Endometrium (tissue), 2 donors: ENCODE data around the gene CDK14.
A peak's percentile ranks its signal among the peaks of the same experiment; 100 is the strongest.
"Not testable (repeated sequence)": the region's sequence is repeated elsewhere in the genome, so short reads cannot be mapped to it uniquely, and the experiment has no call there.

Experiments
- FAIRE-seq: peaks from 2 replicates; lab custom pipeline; 2012; peaks lifted over from hg19 to GRCh38; lab: Jason Lieb, UNC
- donor health status: control.
- donor health status: control.

CDK14 gene

DNA sequence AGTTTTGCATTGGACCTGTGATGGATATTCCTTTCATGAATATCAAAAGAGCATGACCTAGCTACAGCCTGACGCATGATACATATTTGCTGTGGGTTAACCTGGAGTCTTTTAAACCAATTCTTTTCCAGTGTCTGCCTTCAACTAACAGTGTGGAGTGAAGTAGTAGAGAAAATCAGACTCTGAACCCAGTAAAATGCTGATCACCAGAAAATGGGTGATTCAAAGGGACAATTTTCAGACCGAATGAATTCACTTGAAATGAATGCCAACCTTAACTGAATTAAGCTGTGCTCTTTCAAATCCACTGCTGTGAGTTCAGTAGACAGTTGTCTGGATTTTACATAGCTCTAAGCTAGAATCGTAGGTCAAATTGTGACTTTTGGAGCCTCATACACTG is 123.0 kb downstream of the CDK14 start:
- no peak for FAIRE-seq

DNA sequence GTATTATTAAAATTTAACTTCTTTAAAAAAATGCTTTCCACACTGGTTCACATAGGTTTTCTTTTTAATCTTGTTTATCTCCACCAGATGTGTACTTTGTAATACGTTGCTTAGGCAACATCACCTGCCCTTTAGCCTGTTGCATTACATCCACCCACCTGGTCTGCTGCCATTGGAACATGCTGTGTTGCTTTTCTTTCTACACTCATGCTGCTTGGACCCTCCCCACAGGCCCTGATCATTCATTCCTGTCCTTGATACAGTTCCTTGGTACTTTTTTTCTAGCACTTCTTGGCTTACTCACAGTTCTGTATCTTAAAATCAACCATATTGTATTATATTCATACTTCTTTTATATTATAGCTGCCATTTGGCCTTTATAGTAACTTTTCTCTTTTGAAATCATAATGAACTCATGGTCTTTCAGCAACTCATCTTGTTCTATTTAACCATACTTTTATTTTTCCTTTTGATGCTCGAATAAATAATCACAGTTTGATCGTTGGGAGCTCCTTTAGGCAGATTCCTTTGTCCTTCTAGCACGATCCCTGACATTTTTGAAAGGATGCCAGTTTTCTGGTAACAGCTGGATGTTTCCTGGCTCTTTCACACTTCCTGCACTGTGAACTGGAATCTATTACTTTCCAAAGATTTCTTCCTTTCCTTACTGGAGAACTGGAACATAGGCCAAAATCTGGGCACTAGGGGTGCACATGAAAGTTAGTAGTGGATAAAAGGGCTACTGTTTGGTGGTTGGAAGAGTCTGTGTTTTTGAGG is 125.1 kb downstream of the CDK14 start:
- FAIRE-seq: peak; percentile 41

DNA sequence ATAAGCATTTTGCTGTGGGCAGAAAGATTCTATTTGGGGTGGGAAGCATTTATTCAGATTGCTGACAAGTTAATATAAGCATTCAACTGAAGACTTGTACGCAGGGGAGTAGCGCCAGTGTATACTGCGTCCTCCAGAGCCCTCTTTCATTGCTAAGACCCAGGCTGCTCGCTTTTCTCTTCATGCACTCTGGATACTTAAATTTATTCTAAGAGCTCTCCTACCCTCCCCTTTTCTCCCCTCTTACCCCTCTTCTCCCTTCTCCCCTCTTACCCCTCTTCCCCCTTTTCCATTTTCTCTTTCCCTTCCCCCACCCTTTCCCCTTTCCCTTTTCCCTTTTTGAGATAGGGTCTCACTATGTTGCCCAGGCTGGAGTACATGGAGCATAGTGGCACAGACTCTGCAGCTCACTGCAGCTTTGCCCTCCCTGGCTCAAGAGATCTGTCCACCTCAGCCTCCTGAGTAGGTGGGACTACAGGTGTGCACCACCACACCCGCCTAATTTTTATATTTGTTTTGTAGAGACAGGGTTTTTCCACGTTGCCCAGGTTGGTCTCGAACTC is 125.8 kb downstream of the CDK14 start:
- no peak for FAIRE-seq

DNA sequence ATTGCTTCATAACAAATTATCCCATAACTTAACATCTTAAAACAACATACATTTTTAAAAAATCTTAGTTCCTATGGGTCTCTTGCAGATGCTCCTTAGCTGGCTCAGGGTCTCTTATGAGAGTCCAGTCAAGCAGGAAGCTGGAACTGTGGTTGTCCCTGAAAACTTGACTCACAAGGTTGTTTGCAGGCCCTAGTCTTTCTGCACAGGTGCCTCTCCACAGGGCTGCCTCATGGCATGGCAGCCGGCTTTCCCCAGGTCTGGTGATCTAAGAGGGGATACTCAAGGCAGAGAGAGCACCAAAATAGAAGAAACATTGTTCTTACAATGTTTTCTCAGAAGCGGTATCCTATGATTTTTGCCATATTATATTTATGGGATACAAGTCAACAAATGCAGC is 127.1 kb downstream of the CDK14 start:
- no peak for FAIRE-seq

DNA sequence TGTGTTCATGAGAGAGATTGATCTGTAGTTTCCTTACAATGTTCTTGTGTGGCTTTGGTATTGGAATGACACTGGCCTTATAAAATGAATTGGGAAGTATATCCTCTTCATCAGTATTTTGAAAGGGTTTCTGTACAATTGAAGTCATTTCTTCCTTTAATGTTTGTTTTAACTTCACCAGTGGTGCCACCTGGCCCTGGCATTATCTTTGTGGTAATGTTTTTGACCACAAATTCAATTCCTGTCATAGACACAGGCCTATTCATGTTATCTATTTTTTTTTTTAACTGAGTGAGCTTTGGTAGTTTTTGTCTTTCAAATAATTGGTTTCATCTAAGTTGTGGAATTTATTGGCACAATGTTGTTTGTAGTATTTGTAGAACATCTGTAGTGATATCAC is 127.7 kb downstream of the CDK14 start:
- no peak for FAIRE-seq

DNA sequence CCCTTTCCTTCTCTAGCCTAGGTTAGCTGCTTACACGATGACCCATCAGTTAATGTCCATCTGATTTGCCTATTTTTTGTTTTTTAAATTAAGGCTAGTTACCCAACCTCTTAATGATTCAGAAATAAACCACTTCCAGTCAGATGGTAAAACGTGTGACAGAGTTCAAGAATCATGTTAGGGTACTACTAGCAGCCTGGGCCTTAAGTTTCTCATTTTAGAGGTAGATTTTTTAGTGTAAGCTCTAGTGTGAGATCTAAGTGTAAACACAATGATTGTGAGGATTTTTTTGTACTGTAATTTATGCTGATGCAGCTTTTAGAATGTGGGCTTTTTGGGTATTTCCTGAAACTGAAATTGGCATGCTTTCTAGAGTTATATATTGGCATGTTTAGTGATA is 130.0 kb downstream of the CDK14 start:
- no peak for FAIRE-seq

DNA sequence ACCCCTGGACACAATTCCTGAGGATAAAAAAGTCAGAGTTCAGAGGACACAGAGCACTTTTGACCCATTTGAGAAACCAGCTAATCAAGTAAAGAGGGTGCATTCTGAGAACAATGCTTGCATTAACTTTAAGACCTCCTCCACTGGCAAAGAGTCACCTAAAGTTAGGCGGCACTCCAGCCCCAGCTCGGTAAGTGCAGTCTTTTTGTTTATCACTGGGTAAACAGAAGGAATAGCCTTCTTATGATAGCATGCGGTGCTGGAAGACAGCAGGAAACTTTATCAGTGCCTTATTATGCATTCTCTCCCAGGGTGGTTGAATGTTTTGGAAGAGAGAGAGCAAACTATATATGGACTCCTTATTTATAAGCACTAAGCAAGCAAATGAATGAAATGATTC is 130.5 kb downstream of the CDK14 start:
- FAIRE-seq: no peak

DNA sequence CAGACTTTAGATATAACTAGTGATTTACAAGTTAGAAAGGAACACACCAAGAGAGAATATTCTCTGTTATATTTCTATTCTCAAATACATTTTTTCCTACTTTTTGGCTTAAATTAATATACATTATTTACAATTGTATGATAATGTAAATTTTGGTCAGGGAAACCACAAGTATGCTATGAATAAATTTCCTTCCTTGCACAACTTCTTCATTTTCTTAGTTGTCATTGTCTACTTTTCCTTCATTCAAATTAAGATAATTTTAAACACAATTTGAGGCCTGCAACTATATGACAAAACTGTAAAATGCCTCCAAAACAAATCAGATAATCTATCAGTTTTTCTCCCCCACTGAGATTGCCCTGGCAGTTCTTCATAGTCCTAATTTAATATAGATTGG is 131.3 kb downstream of the CDK14 start:
- no peak for FAIRE-seq

DNA sequence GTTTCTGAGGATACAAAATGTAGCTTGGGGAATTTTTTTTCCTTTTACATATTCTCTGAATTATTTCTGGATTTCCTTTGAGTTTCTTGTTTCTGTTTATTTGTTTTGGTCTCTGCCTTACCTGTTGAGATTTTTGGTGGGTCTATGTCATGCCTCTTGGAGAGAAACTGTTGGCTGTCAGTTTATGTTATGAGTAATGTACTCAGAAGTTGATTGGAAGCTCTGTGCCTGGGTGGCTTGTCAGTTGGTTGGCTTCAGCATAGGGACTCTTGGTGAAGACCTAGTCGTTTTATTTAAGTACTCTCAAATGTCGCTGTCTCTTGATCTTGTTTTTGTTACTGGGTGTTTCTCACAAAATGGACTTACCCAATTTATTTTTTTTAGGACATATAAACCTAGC is 132.4 kb downstream of the CDK14 start:
- no peak for FAIRE-seq

DNA sequence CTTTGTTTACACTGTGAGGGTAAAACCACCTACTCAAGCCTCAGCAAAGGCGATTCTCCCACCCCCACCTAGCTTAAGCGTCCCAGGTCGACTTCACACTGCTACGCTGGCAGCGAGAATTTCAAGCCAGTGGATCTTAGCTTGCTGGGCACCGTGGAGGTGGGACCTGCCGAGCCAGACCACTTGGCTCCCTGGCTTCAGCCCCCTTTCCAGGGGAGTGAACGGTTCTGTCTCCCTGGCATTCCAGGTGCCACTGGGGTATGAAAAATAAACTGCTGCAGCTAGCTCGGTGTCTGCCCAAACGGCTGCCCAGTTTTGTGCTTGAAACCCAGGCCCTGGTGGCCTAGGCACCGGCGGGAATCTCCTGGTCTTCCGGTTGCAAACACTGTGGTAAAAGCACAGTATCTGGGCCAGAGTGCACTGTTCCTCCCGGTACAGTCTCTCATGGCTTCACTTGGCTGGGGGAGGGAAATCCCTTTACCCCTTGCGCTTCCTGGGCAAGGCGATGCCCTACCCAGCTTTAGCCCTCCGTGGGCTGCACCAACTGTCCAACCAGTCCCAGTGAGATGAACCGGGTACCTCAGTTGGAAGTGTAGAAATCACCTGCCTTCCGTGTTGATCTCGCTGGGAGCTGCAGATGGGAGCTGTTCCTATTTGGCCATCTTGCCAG is 139.6 kb downstream of the CDK14 start:
- FAIRE-seq: not testable (repeated sequence)

DNA sequence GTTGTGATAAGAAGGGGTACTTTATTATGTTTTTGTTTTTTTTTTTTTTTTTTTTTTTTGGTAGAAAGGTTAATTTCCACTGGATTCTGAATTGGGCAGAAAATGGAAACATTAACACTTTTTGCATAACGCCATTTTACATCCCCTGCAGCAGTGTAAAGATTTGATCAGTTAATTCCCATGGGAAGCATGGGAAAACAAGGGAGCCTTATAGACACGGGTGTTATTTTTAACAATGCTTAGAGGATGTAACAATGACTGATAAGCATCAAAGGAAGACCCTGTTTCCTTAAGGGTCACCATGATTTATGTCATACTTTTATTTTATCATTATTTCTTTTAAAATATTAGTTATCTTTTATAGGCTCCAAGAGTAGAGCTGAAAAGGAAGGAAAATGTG is 140.2 kb downstream of the CDK14 start:
- FAIRE-seq: no peak

DNA sequence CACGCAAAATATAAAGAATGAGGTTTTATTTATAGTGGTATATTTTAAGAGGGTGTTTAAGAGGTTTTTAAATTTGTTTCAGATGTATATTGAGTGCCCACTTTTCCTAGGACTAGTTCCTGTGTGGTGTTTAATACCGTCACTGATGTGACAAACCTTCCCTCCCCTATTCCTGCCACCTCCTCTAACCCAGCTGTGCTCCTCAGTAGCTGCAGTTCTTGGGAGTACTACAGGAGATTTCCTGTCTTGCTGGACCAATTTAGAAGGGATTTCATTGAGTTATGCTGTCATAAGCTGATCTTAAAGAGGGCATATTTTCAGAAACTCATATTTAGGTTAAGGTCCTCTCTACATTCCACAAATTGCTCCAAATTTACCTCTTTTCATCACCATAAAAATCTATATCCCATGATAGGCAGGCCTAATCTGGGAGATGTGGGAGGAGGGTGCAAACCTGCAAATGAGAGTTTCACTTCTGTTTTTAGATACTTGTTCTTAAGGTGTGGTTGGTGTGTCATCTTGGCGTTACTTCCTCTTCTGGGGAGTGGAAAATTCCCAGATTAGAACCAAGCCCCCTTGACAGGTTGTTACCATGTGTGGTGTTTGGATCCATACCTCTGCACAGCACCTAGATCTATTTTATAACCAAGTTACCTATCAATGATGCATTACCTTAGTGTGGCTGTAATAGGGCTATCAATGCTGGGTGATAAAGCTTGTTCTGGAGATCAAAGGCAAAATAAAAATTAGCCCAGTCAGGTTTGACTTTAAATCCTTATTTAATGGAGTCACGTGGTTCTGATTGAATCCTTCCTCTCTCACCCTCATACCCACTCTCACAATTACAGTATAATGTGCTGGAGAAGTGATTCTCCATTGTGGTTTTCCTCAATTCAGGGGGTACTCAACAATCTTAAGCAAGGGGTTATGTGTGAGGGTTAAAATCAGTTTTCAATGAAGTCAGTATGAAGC is 141.1 kb downstream of the CDK14 start:
- no peak for FAIRE-seq

DNA sequence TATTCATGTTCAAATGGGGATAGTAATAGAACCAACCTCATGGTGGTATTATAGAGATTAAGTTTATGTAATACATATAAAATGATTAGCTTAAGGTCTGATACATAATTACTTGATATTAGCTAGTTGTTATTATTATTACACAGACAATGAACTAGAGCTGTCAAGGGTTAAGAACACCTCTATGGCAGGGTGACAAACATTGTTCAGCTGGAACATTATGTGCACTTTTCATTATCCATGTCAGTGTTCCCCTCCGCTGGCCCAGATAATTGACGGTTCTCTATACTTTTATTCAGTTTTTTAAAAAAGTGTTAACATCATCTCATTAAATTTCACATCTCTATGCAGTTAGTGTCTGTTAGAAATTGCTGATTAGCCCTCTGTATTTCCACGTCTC is 142.1 kb downstream of the CDK14 start:
- no peak for FAIRE-seq

DNA sequence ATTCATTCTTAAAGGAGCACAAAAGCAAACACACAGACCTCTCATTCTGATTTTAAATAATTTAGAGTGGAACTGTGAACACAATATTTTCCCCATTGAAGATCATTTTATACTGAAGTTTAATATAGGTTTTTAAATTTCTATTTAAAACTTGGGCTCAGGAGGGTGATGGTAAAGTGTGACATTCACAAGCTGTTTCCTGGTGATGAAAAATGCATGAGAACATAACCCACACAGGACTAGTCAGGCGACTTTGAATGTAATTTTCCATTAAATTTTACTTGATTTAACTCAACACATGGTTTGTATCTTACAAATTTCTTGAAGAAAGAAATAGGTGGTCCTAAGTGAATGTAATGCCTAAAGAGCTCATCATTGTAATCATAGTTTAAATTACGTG is 143.6 kb downstream of the CDK14 start:
- no peak for FAIRE-seq

DNA sequence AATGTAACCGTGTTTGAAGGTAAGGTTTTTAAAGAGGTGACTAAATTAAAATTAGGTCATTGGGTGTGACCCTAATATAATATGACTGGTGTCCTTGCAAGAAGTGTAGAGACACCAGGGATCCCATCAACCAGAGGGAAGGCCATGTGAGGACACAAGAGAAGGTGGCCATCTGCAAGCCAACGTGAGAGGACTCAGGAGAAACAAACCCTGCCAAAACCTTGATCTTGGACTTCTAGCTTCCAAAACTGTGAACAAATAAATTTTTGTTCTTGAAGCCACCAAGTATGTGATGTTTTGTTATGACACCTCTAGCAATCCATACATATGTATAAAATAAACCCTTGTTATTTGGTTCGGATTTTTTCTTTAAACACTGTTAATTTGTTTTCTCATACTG is 144.3 kb downstream of the CDK14 start:
- no peak for FAIRE-seq

DNA sequence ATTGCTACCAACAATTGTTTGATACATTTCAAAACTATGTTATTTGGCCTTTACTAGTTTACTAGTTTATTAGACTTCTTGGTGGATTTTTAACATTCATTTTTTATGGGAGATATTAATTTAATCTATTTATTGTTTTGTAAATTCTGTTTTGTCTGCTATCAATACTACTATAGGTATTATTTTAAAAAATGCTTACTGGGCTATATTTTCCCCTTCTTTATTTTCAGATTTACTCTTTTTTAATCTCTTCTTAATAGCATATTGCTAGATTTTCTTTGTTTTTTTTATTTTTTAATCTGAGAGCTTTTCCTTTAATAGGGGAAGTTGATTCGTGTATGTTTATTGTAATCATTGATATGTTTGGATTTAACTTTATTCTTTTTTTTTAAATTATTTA is 147.5 kb downstream of the CDK14 start:
- FAIRE-seq: peak; percentile 63

DNA sequence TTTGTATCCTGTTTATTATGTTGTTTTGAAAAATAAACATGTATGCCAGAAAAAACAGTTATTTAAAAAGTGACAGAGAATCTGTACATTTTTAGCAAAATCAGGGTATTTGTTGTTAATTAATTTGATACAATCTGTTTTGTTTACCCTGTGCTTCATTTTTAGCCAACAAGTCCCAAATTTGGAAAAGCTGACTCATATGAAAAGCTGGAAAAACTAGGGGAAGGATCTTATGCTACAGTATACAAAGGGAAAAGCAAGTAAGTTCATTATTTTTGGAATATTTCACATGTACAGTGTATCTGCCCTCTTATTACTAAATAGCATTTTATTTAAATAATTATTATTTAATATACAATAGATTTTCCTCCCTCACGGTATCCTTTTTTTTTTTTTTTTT is 151.4 kb downstream of the CDK14 start:
- peak; percentile 96 for FAIRE-seq

DNA sequence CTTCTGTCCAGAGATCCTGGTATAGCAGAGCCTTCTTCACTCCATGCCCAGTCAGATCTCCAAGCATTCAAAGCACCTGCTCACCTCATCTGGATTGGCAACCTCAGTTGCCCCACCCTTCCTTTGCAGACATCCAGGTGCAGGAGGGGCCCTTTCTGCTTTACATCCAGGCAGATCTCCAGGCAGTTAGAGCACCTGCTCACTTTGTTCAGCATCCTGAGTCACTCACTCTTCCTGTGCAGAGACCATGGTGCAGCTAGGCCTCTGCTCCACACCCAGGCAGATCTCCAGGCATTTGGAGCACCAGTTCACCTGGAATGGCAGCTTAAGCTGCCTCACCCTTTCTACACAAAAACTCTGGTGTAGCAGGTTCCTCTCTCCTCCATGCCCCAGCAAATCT is 153.1 kb downstream of the CDK14 start:
- FAIRE-seq: no peak

DNA sequence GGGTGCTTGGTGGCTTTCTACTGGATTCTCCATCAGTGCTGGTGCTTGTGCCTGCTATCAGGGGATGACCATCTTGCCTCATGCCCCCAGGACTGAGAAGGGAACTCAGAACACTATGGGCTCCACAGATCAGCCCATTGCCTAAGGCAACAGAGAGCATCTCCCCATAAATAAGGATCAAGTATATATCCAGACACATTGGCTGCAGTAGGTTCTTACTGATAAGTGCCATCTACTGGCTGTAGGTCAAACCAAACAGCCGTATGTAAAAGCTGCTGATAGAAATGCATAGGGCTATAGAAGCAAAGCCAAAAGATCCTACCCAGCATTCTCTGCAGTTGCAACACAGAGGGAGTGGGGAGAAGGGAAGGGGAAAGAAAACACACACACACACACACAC is 153.7 kb downstream of the CDK14 start:
- no peak for FAIRE-seq

DNA sequence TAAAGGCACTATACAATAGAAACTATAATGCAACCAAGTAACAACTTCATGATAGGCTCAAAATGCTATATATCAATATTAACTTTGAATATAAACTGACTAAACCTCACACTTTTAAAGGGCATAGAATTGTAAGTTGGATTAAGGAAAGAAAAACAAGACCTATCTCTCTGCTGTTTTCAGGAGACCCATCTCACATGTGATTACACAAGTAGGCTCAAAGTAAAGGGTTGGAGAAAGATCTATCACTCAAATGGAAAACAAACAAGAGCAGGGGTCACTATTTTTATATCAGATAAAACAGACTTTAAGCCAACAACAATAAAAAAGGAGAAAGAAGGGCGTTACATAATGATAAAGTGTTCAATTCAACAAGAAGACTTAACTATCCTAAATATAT is 155.5 kb downstream of the CDK14 start:
- FAIRE-seq: no peak

DNA sequence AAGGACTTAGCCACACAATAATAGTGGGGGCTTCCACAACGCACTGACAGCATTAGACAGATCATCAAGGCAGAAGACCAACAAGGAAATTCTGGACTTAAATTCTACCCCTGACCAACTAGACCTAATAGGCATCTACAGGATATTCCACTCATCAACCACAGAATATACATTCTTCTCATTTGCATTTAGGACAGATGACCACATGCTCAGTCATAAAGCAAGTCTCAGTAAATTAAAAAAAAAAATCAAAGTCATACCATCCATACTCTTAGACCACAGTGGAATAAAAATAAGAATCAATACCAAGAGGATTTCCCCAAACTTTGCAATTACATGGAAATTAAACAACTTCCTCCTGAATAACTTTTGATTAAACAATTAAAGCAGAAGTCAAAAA is 155.9 kb downstream of the CDK14 start:
- FAIRE-seq: no peak

DNA sequence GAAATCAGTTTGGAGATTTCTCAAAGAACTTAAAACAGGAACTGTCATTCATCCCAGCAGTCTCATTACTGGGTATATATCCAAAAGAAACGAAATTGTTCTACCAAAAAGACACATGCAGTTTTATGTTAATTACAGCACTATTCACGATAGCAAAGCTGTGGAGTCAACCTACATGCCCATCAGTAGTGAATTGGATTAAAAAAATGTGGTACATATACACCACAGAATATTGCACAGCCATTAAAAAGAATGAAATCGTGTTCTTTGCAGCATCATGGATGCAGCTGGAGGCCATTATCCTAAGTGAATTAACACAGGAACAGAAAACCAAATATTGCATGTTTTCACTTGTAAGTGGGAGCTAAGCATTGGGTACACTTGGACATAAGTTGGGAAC is 158.9 kb downstream of the CDK14 start:
- FAIRE-seq: no peak

DNA sequence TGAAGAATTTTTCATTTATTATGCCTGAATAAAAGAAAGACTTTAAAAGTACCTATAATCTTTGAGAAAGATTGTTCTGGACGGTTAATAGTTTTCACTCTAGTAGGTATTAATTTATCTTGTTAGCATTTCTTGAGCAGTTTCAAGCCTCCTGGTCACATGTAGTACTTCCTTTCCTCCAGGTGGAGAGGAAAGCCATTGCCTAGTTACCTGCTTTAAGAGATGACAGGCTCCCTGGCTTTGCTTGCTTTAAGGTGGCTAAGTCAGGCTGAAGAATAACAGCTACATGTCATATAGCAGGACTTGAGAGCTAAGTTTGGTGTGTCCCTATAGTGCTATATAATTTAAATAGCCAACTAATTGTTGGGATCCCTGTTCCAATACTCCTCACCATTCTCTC is 160.2 kb downstream of the CDK14 start:
- FAIRE-seq: no peak
